Measurements from ENCODE around the gene BMPER.

The BMPER gene

DNA sequence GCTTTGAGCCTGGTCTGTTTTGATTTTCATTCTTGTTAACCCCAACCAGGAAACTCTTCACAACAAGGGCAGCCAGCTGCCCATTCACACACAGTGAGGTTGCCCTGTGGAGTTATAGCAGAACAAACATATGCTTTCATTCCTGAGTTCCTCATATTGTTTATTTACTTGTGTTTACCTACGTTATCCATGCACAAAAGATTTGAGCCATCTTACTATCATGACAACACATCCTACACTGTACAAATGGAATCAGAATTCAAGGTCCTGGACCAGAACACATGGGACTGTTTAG lies 21.7 kb upstream of the BMPER start:
- no peak overlapping the region for H3K27ac ChIP-seq
- no peak overlapping the region for H3K4me3 ChIP-seq (ENCODE audit: low read depth, low read length)
- DNase-seq, result no peak
- H3K27me3 ChIP-seq (ENCODE audit: insufficient read depth, low read depth, severe bottlenecking), result no peaks in the 10 kb centered on the region
- TF ChIP-seq, protein P1, sequence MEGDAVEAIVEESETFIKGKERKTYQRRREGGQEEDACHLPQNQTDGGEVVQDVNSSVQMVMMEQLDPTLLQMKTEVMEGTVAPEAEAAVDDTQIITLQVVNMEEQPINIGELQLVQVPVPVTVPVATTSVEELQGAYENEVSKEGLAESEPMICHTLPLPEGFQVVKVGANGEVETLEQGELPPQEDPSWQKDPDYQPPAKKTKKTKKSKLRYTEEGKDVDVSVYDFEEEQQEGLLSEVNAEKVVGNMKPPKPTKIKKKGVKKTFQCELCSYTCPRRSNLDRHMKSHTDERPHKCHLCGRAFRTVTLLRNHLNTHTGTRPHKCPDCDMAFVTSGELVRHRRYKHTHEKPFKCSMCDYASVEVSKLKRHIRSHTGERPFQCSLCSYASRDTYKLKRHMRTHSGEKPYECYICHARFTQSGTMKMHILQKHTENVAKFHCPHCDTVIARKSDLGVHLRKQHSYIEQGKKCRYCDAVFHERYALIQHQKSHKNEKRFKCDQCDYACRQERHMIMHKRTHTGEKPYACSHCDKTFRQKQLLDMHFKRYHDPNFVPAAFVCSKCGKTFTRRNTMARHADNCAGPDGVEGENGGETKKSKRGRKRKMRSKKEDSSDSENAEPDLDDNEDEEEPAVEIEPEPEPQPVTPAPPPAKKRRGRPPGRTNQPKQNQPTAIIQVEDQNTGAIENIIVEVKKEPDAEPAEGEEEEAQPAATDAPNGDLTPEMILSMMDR (IDR thresholded peaks at IDR 0.05; ENCODE audit: low read depth, low read length), result no peak
- H3K9me3 ChIP-seq (ENCODE audit: severe bottlenecking), result no peaks in the 10 kb centered on the region
- H3K36me3 ChIP-seq, result no peaks in the 10 kb centered on the region

- no peaks in the 10 kb centered on the region for H3K36me3 ChIP-seq
- DNase-seq, result no peak
- H3K9me3 ChIP-seq (ENCODE audit: severe bottlenecking), result no peaks in the 10 kb centered on the region
- no peak overlapping the region for H3K27ac ChIP-seq
- TF ChIP-seq, protein P1 (IDR thresholded peaks at IDR 0.05; ENCODE audit: low read depth, low read length), result no peak
- H3K4me3 ChIP-seq (ENCODE audit: low read depth, low read length), result no peak overlapping the region
- H3K27me3 ChIP-seq (ENCODE audit: insufficient read depth, low read depth, severe bottlenecking), result no peaks in the 10 kb centered on the region
Measured at GRCh38 chr7:33885290-33886148, 19.8 kb upstream of the BMPER start.

DNA sequence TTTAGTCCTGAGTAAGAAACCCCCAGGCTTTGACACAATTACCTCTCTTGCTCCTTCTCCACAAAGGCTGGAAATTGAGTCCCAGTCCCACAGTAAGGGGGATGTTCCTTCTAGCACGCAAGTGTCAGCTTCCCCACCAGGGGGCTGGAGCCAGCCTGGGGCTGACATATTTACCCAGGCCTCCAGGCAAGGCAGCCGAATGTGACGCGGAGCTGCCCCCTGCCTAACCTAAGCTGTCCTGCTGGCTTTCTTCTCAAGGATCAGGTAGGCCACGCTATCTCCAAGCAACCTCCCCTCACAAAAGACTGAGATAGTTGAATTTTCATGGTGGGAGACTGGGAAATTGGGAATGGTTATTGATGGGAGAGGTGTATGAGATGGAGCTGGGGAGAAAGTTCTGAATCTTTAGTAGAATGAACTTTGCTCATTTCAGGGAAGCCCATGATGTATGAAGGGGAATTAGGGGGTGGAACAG lies 19.2 kb upstream of the BMPER start:
- peak; percentile 75 for DNase-seq
- Histone ChIP-seq H3K9me3 (ENCODE audit: severe bottlenecking) (no peaks in the 10 kb centered on the region), H3K27ac (no peak overlapping the region), H3K27me3 (ENCODE audit: insufficient read depth, low read depth, severe bottlenecking) (no peaks in the 10 kb centered on the region), H3K4me3 (ENCODE audit: low read depth, low read length) (no peak overlapping the region), H3K36me3 (no peaks in the 10 kb centered on the region)
- TF ChIP-seq, protein P1 (IDR thresholded peaks at IDR 0.05; ENCODE audit: low read depth, low read length), result peak; percentile 78

DNA sequence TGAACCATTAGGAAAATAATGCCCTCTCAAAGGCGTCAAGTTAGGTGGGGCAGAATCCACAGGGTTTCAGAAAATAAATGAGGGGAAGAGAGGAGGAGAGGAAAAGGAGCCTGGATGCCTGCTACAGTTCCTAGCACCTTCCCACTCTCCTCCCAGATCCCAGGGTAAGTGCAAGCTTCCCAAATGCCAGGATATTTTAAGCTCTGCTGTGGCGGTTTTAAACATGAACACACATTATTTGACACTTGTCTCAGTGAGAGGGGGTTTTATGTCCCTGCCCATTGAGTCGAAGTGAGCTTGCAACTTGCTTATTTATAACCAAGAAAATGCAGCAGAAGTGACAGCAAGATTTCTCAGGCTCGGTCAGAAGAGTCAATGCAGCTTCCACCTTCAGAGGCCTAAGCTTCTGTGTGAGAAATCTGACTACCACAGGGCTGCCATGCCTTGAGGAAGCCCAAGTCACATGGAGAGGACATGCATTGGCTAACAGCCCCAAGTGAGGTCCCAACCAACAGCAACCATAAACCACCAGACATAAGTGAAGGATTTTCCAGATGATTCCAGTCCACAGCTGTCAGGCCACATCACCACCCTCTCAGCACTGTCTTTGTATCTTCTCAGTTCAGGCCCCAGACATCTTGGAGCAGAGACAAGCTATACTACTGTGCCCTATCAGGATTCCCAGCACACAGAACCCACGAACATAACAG lies 17.9 kb upstream of the BMPER start:
- no peak for DNase-seq
- Histone ChIP-seq H3K9me3 (ENCODE audit: severe bottlenecking) (no peaks in the 10 kb centered on the region), H3K4me3 (ENCODE audit: low read depth, low read length) (no peak overlapping the region), H3K27ac (no peak overlapping the region), H3K27me3 (ENCODE audit: insufficient read depth, low read depth, severe bottlenecking) (no peaks in the 10 kb centered on the region), H3K36me3 (no peaks in the 10 kb centered on the region)
- TF ChIP-seq, protein P1 (IDR thresholded peaks at IDR 0.05; ENCODE audit: low read depth, low read length), result no peak

DNA sequence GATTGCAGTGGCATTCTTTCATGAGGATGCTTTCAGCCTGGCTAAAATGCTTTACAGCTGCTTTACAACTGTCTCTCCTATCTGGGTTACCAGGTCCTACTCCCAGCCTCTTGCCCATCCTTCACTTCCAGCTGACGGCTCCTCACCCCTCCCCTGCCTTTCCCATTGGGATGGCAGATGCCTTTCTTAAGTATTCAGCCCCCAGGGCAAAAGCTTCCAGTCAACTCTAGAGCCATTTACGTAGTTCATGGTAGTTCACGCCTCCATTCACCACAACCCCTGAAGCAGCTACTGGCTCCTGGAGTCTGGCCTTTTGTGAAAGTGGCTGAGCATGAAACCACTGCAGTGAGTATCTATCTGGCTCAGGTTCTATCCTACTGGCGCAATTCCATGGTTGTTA lies 17.2 kb upstream of the BMPER start:
- H3K4me3 ChIP-seq (ENCODE audit: low read depth, low read length), result no peak overlapping the region
- no peaks in the 10 kb centered on the region for H3K36me3 ChIP-seq
- no peak for DNase-seq
- TF ChIP-seq, protein P1 (IDR thresholded peaks at IDR 0.05; ENCODE audit: low read depth, low read length), result no peak
- H3K9me3 ChIP-seq (ENCODE audit: severe bottlenecking), result no peaks in the 10 kb centered on the region
- H3K27ac ChIP-seq, result no peak overlapping the region
- H3K27me3 ChIP-seq (ENCODE audit: insufficient read depth, low read depth, severe bottlenecking), result no peaks in the 10 kb centered on the region
